GM12892 (cell line): ENCODE results near the gene MATN1.

Source experiments
- POLR2A ChIP-seq: IDR thresholded peaks from 2 replicates; pipeline ENCODE4 v1.6.1; 2011; ENCODE audit warnings: low read depth, low read length, control low read depth
- POLR2AphosphoS5 ChIP-seq: IDR thresholded peaks from 2 replicates; pipeline ENCODE4 v1.6.1; 2011; ENCODE audit warnings: low read depth, low read length, control low read depth
- TAF1 ChIP-seq: IDR thresholded peaks from 2 replicates; pipeline ENCODE4 v1.6.1; 2011; ENCODE audit warnings: low read depth, mild to moderate bottlenecking, control low read depth, low read length, borderline replicate concordance

DNA sequence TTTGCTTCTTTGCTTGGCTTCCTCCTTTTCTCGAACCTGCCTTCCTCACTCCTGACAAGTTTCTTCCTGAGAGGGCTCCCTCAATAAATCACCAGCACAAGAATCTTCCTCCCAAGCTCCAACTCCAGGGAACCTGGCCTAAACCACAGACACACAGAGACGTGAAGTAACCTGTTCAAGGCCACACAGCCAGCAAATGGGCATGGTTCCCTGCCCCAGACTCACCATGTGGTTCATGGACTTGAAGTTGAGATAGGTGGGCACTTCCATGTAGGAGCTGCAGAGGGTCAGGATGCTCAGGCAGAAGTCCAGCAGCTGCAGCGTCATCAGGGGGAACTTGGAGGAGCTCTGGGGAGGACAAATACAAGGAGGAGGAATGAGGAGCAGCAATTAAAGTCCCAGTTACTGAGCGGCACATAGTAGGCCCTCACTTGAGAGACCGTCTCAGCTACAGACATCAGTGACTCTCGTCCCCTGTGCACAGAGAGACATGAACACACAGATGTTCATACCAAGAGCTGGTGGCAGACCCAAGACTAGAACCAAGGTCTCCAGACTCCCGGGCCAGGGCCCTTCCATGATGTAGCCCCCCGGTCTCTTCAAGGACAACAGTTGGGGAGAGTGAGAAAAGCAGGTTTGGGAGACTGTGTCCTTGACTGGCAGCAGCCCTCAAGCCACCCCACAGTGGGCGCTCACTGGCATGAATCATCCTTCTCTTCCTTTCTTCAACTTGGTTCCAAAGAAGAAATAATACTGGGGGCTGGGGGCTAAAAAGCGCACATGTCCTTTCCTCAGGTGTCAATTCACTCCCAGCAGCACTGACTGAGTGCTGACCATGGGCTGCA is 15.6 kb upstream of the MATN1 start:
- TF ChIP-seq POLR2AphosphoS5 (no peak), POLR2A (no peak), TAF1 (no peak)
